GM19239 (cell line): ENCODE data around the gene L3MBTL1.
A peak's percentile ranks its signal among the peaks of the same experiment; 100 is the strongest.
"Not testable (repeated sequence)": the region's sequence is repeated elsewhere in the genome, so short reads cannot be mapped to it uniquely, and the experiment has no call there.

ENCODE experiments used
- DNase-seq: peaks from one replicate; pipeline ENCODE4 v3.0.0; 2011; ENCODE audit warnings: low spot score; ENCODE audit not compliant: insufficient read length
- FAIRE-seq: peaks from 2 replicates; lab custom pipeline; 2011; peaks lifted over from hg19 to GRCh38; lab: Jason Lieb, UNC

L3MBTL1 gene

DNA sequence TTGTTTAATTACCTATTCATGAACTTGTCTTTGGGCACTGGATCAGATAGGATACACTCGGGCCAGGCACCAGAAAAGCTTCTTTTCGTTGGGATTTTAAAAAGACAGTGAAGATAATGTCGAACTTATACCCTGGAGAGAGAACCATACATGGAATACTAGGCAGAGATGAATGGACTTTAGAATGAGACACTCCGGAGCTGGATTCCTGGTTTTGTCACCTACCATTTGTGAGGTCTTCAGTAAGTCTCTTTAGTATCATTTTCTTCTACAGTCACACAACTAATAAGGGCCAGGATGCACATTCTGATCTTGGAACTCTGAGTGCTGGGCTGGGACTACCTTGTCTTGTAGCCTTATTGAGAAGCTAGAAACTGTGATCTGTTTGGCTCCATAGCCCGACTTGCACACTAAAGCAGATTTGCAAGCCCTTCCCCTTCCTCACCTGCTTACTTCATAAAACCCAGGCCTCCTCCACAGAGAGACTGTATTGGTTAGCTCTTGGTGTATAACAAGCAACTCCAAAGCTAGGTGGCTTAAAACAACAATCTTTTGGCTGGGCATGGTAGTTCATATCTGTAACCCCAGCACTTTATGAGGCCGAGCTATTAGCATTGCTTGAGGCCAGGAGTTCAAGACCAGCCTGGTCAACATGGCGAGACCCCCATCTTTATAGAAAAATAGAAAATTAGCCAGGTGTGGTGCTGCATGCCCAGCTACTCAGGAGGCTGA lies 75.8 kb downstream of the L3MBTL1 start:
- DNase-seq (no peak), FAIRE-seq (no peak)

DNA sequence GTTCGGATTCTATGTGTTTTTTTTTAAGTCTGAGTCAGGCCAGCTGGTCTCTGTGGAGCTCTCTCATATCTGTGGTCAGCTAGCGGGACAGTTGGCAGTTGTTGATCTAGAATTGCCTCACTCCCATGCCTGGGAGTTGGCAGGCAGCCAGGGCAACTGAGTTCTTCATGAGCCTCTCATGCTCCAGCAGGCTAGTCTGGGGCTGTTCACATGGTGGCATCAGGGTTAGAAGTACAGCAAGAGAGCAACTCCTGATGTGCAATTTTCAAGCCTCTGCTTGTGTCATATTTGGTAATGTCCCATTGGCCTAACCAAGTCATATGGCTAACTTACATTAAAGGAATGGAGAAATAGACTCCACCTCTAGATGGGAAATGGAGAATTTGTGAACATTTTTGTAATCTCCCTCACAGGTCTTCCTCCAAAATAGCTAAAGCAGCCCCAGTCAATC lies 76.5 kb downstream of the L3MBTL1 start:
- DNase-seq (no peak), FAIRE-seq (no peak)

DNA sequence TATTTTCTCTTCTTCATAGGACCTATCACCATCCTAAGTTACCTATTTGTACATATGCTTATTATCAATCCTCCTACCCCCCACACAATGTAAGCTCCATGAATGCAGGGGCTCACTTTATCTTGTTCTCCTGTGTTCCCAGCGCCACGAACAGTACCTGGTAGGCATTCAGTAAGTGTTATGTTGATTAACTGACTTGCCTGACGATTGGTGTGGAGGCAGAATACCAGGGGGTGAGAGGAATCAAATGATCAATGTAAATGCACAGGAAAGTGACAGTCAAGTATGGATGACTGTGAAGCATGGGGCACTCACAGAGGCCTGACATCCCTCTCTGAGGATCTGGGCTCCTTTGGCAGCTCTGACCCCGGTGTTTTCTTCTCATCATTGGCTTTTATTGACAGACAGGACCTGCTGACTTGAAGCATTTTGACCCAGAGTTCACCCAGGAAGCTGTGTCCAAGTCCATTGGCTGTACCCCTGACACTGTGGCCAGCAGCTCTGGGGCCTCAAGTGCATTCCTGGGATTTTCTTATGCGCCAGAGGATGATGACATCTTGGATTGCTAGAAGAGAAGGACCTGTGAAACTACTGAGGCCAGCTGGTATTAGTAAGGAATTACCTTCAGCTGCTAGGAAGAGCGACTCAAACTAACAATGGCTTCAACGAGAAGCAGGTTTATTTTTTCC lies 77.1 kb downstream of the L3MBTL1 start:
- DNase-seq = no peak
- no peak for FAIRE-seq

DNA sequence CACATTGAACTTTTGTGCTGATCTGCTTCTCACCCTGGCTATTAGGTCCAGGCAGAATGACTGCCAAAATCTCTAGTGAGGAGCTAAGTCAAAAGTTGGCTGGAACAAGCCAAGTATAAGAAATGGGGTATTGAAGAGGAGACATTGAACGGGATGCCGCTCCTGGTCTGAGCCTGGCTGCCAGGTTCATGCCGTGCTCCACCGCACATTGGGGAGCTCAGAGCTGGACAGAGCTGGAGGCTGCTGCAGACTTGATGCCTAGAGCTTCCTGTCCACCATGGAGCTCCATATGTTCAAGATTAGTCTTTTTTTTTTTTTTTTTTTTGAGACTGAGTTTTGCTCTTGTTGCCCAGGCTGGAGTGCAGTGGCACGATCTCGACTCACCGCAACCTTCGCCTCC lies 79.1 kb downstream of the L3MBTL1 start:
- FAIRE-seq (no peak), DNase-seq (no peak)

DNA sequence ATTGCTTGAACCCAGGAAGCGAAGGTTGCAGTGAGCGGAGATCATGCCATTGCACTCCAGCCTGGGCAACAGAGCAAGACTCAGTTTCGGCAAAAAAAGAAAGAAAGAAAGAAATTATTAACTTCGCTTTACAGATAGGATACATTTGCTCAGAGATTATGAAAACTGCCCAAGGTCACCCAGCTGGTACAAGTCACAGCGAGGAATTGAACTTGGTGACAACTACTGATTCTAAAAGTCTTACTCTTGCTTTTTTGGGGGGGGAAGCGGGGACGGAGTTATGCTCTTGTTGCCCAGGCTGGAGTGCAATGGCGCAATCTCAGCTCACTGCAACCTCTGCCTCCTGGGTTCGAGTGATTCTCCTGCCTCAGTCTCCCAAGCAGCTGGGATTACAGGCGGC lies 81.0 kb downstream of the L3MBTL1 start:
- not testable (repeated sequence) for FAIRE-seq, DNase-seq

DNA sequence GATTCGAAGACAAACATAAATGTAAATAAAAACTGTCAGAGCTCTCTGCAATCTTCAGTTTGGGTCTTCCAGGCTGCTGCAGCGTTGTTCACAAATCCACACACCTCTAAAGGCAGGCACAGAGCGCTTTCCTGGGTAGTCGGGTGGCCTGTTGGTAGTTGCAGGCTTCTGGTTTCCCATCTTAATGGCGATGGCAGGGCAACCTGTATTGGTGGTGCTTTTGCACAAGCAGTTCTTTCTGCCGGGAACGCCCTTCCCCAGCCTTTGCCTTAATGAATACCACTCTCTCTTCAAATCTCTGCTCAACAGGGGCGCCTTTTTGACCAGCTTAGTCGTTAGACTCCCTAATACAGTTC lies 82.5 kb downstream of the L3MBTL1 start:
- DNase-seq (no peak), FAIRE-seq (no peak)

DNA sequence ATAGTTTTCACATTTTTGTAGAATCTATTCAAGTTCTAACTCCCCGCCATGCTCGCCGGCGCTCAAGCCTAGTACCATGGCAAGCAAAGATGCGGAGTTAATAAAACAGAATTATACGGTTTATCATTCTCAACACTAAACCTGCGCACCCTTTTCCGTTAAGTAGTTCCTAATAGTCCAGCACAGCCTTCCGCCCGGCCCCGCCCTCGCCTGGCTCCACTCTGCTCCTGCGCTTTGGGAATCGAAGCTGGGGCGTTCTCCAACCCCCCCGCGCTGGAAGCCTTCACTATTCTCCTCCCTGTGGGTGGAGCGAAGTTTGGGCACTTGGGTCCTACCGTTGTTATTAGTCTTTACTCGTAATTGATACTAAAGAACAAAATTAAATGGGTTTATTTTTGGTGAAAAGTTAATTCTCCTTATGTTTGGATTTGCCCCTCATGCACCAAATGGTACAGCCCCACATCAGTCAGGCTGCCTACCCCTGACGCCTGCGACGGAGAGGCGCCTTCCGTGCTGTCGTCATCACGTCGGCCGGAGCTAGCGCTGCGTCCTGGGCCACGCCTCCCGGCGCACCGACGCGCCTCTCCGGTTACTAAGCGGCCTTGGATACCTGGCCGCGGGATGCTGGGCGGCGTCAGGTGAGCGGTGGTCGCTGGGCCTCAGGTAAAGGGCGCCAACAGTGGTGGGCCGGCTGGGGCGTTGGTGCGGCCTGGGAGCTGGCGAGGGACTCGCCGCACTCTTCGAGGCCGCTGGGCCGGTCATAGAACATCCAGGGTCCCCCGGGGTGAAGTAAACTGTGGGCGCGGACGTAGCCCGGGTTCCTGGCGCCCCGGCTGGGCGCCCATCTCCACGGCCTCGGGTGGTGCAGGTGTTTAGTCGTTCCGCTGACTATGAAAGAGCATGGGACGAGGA lies 83.2 kb downstream of the L3MBTL1 start, which contains the start of gene IFT52:
Gene IFT52 (plus strand): TSS at position 546 of the 912 bp plus-strand sequence. CDS start 3,762 bp downstream, outside the sequence.
- DNase-seq = peak; percentile 92
- FAIRE-seq = peak; percentile 97
